HepG2 (cell line): ENCODE results near the gene UPF3B. TPM values are rescaled to one million over a fixed set of nuclear protein-coding genes. Genes with fewer than 3 reads are reported as not detected.

Experiments
- ARNT ChIP-seq: fragments of 450-650 bp; IDR thresholded peaks from 2 replicates; pipeline ENCODE4 v1.6.1; 2017
- ATF7 ChIP-seq, 2 experiments: fragments of 450-650 bp in 1 of 2; sonication (generic) in 1 of 2; formaldehyde crosslinking in 1 of 2; IDR thresholded peaks; 2 replicates each; pipeline versions ENCODE4 v1.4.0 to v1.6.1; 2016 to 2020; ENCODE audit warnings: antibody characterized with exemption in 1 of 2, mild to moderate bottlenecking in 1 of 2, missing genetic modification reagents in 1 of 2
- KLF6 ChIP-seq: IDR thresholded peaks from 2 replicates; pipeline ENCODE4 v1.8.0; 2016; ENCODE audit warnings: missing biosample characterization, missing genetic modification reagents
- SYNCRIP ChIP-seq: fragments of 200-400 bp; formaldehyde crosslinking; IDR thresholded peaks from 2 replicates; pipeline ENCODE4 v1.6.1; 2018; ENCODE audit warnings: mild to moderate bottlenecking, low read depth, low read length; ENCODE audit not compliant: insufficient read depth
- YEATS2 ChIP-seq: sonication (generic); formaldehyde crosslinking; IDR thresholded peaks from 2 replicates; pipeline ENCODE4 v1.4.0; 2020; ENCODE audit warnings: missing genetic modification reagents, borderline replicate concordance
- ZNF138 ChIP-seq: sonication (generic); formaldehyde crosslinking; IDR thresholded peaks from 2 replicates; pipeline ENCODE4 v1.5.0; 2020; ENCODE audit warnings: mild to moderate bottlenecking, low read depth, missing genetic modification reagents
- ZNF44 ChIP-seq: sonication (generic); formaldehyde crosslinking; IDR thresholded peaks from 2 replicates; pipeline ENCODE4 v1.5.1; 2020; ENCODE audit warnings: mild to moderate bottlenecking, missing genetic modification reagents
- ZNF441 ChIP-seq: sonication (generic); formaldehyde crosslinking; IDR thresholded peaks from 2 replicates; pipeline ENCODE4 v1.7.0; 2021; ENCODE audit warnings: missing genetic modification reagents, borderline replicate concordance
- ZNF619 ChIP-seq: sonication (generic); formaldehyde crosslinking; IDR thresholded peaks from 2 replicates; pipeline ENCODE4 v1.4.0; 2020; ENCODE audit warnings: mild to moderate bottlenecking, missing genetic modification reagents
- ZNF782 ChIP-seq: sonication (generic); formaldehyde crosslinking; IDR thresholded peaks from 2 replicates; pipeline ENCODE4 v1.4.0; 2020; ENCODE audit warnings: missing genetic modification reagents, mild to moderate bottlenecking, borderline replicate concordance
- polyA plus RNA-seq, 8 experiments: library from polyadenylated mRNA; depleted of rRNA in 3 of 8; stranded (reverse) in 7 of 8; unstranded in 1 of 8; fragments of >200 nt; fragmentation: Illumina TruSeq in 4 of 8; extraction: Trizol in 4 of 8; gene quantifications; 2 replicates each; pipeline versions ENCODE4 v1.2.1 to v1.2.3, GENCODE V29; 2011 to 2016; ENCODE audit warnings: low read depth in 4 of 8, missing spikeins in 1 of 8, mixed read lengths in 1 of 8; ENCODE audit not compliant: insufficient read depth in 1 of 8
- total RNA-seq, 5 experiments: library from RNA; depleted of rRNA; stranded (reverse); fragments of >200 nt; fragmentation: Illumina TruSeq; extraction: Trizol; gene quantifications; 2 replicates each; pipeline ENCODE4 v1.2.3, GENCODE V29; 2016; ENCODE audit warnings: low read depth in 1 of 5
- TF ChIP-seq, protein P1 (sequence below): sonication (generic); formaldehyde crosslinking; IDR thresholded peaks from 2 replicates; pipeline ENCODE4 v1.9.0; 2021; ENCODE audit warnings: mild to moderate bottlenecking, missing genetic modification reagents
- TF ChIP-seq, protein P2 (sequence below): sonication (generic); formaldehyde crosslinking; IDR thresholded peaks from 2 replicates; pipeline ENCODE4 v1.8.0; 2022; ENCODE audit warnings: mild to moderate bottlenecking, missing genetic modification reagents, moderate library complexity
- TF ChIP-seq, protein P3 (sequence below), 2 experiments: sonication (generic) in 1 of 2; formaldehyde crosslinking in 1 of 2; IDR thresholded peaks; 2 replicates each; pipeline versions ENCODE4 v1.6.1 to v1.9.0; 2014 to 2022; ENCODE audit warnings: antibody characterized with exemption in 1 of 2, borderline replicate concordance in 1 of 2, inconsistent platforms in 1 of 2, low read depth in 1 of 2, missing genetic modification reagents in 1 of 2

Gene UPF3B
- total and polyA plus RNA-seq, 2 of the 13 experiments (the other 11 are each of a cell fraction or from before 2014, with no cell fraction given), result 5.2 to 7.2 TPM

DNA sequence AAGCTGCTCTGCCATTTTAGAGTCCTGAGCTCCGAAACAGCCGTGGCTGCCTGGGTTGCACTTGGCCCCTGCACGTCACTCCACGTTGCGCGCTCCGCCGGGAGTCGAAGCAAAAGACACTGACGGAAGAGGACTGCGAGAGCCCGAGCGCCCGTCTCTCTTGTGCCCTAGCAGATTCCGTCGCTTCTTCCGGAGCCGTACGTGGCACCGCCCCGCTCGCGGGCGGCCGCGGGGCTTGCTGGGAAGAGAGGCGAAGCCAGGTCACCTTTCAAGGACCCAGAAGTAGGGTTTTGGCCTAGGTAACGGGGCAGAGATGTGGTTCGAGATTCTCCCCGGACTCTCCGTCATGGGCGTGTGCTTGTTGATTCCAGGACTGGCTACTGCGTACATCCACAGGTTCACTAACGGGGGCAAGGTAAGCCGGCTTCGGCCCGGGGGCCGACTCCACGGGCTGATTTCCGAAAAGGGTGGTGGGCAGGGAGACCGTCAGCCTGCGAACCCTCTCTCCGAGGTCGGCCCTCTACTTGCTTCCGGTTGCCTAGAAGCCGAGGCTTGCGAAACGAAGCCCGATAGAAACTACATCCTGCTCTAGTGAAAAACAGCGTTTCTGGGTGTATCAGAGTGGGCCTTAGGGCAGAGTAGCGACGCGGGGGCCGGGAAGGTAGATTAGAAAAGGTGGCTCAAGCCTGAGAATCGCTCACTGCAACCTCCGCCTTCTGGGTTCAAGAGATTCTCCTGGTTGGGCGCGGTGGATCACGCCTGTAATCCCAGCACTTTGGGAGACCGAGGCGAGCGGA is 19.0 kb upstream of the UPF3B start, which contains the start of the genes NDUFA1 and RNF113A (continued):
- TF ChIP-seq ARNT (no peak), SYNCRIP (no peak), ZNF782 (CRISPR knock-in tag) (no peak), YEATS2 (peak; percentile 82; the same call in 1 of the 2 replicates), ATF7 (IDR thresholded peaks at IDR 0.05) (no peak), ATF7 (CRISPR knock-in tag; IDR thresholded peaks at IDR 0.05) (no peak), ZNF44 (CRISPR knock-in tag) (no peak), ZNF619 (CRISPR knock-in tag) (no peak), ZNF441 (CRISPR knock-in tag) (peak; percentile 23; the same call in 1 of the 2 replicates), ZNF138 (CRISPR knock-in tag) (no peak), KLF6 (CRISPR knock-in tag) (0 out of 2 replicates have a peak, but pooled peaks have one; percentile 35)
- TF ChIP-seq, protein P1, sequence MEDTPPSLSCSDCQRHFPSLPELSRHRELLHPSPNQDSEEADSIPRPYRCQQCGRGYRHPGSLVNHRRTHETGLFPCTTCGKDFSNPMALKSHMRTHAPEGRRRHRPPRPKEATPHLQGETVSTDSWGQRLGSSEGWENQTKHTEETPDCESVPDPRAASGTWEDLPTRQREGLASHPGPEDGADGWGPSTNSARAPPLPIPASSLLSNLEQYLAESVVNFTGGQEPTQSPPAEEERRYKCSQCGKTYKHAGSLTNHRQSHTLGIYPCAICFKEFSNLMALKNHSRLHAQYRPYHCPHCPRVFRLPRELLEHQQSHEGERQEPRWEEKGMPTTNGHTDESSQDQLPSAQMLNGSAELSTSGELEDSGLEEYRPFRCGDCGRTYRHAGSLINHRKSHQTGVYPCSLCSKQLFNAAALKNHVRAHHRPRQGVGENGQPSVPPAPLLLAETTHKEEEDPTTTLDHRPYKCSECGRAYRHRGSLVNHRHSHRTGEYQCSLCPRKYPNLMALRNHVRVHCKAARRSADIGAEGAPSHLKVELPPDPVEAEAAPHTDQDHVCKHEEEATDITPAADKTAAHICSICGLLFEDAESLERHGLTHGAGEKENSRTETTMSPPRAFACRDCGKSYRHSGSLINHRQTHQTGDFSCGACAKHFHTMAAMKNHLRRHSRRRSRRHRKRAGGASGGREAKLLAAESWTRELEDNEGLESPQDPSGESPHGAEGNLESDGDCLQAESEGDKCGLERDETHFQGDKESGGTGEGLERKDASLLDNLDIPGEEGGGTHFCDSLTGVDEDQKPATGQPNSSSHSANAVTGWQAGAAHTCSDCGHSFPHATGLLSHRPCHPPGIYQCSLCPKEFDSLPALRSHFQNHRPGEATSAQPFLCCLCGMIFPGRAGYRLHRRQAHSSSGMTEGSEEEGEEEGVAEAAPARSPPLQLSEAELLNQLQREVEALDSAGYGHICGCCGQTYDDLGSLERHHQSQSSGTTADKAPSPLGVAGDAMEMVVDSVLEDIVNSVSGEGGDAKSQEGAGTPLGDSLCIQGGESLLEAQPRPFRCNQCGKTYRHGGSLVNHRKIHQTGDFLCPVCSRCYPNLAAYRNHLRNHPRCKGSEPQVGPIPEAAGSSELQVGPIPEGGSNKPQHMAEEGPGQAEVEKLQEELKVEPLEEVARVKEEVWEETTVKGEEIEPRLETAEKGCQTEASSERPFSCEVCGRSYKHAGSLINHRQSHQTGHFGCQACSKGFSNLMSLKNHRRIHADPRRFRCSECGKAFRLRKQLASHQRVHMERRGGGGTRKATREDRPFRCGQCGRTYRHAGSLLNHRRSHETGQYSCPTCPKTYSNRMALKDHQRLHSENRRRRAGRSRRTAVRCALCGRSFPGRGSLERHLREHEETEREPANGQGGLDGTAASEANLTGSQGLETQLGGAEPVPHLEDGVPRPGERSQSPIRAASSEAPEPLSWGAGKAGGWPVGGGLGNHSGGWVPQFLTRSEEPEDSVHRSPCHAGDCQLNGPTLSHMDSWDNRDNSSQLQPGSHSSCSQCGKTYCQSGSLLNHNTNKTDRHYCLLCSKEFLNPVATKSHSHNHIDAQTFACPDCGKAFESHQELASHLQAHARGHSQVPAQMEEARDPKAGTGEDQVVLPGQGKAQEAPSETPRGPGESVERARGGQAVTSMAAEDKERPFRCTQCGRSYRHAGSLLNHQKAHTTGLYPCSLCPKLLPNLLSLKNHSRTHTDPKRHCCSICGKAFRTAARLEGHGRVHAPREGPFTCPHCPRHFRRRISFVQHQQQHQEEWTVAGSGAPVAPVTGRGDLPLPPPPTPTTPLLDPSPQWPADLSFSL (CRISPR knock-in tag), result no peak
- TF ChIP-seq, protein P2, sequence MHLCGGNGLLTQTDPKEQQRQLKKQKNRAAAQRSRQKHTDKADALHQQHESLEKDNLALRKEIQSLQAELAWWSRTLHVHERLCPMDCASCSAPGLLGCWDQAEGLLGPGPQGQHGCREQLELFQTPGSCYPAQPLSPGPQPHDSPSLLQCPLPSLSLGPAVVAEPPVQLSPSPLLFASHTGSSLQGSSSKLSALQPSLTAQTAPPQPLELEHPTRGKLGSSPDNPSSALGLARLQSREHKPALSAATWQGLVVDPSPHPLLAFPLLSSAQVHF (CRISPR knock-in tag), result no peak
- TF ChIP-seq, protein P3, sequence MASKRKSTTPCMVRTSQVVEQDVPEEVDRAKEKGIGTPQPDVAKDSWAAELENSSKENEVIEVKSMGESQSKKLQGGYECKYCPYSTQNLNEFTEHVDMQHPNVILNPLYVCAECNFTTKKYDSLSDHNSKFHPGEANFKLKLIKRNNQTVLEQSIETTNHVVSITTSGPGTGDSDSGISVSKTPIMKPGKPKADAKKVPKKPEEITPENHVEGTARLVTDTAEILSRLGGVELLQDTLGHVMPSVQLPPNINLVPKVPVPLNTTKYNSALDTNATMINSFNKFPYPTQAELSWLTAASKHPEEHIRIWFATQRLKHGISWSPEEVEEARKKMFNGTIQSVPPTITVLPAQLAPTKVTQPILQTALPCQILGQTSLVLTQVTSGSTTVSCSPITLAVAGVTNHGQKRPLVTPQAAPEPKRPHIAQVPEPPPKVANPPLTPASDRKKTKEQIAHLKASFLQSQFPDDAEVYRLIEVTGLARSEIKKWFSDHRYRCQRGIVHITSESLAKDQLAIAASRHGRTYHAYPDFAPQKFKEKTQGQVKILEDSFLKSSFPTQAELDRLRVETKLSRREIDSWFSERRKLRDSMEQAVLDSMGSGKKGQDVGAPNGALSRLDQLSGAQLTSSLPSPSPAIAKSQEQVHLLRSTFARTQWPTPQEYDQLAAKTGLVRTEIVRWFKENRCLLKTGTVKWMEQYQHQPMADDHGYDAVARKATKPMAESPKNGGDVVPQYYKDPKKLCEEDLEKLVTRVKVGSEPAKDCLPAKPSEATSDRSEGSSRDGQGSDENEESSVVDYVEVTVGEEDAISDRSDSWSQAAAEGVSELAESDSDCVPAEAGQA (IDR thresholded peaks at IDR 0.05; ENCODE audit: low read depth), result peak; percentile 63
- TF ChIP-seq, protein P3 (CRISPR knock-in tag; IDR thresholded peaks at IDR 0.05; ENCODE audit: borderline replicate concordance), result peak; percentile 72; the same call in 1 of the 2 replicates
